UCSD-AML1 (cell line): Measurements from ENCODE around the gene C8A.

Experiments used
- DNase-seq: peaks from one replicate; lab custom pipeline; 2025; ENCODE audit not compliant: unreplicated experiment; lab: John Stamatoyannopoulos, UW

Gene C8A

GRCh38 chr1:56836359-56836758, 18.2 kb upstream of the C8A start:
- DNase-seq, result no peak

- DNase-seq, result no peak
Observed at GRCh38 chr1:56837244-56837939, 17.2 kb upstream of the C8A start.

GRCh38 chr1:56838759-56839158, 15.8 kb upstream of the C8A start:
- no peak for DNase-seq

- DNase-seq, result no peak
Observed at GRCh38 chr1:56843544-56843943, 11.1 kb upstream of the C8A start.

GRCh38 chr1:56844545-56845136, 10.0 kb upstream of the C8A start:
- DNase-seq, result no peak

- DNase-seq, result no peak
Observed at GRCh38 chr1:56845343-56845742, 9.3 kb upstream of the C8A start.

- DNase-seq, result no peak
Observed at GRCh38 chr1:56849750-56850149, 4.8 kb upstream of the C8A start.

GRCh38 chr1:56850411-56850810, 4.2 kb upstream of the C8A start:
- DNase-seq, result no peak

GRCh38 chr1:56850922-56851321, 3.7 kb upstream of the C8A start:
- no peak for DNase-seq

- DNase-seq, result no peak
Observed at GRCh38 chr1:56852476-56852875, 2.1 kb upstream of the C8A start.

GRCh38 chr1:56855190-56855589, 593 bp downstream of the C8A start:
- DNase-seq, result no peak

GRCh38 chr1:56856186-56856585, 1.6 kb downstream of the C8A start:
- no peak for DNase-seq

GRCh38 chr1:56859287-56859686, 4.7 kb downstream of the C8A start:
- no peak for DNase-seq

GRCh38 chr1:56863265-56863992, 8.8 kb downstream of the C8A start:
- DNase-seq, result no peak

GRCh38 chr1:56864430-56864829, 9.8 kb downstream of the C8A start:
- DNase-seq, result no peak

GRCh38 chr1:56866656-56867055, 12.1 kb downstream of the C8A start:
- no peak for DNase-seq

GRCh38 chr1:56867491-56867890, 12.9 kb downstream of the C8A start:
- no peak for DNase-seq

GRCh38 chr1:56868761-56869160, 14.2 kb downstream of the C8A start:
- no peak for DNase-seq

- no peak for DNase-seq
Observed at GRCh38 chr1:56872597-56872996, 18.0 kb downstream of the C8A start.

GRCh38 chr1:56873213-56873612, 18.6 kb downstream of the C8A start:
- no peak for DNase-seq

GRCh38 chr1:56874689-56875088, 20.1 kb downstream of the C8A start:
- no peak for DNase-seq

- DNase-seq, result no peak
Observed at GRCh38 chr1:56877973-56878372, 23.4 kb downstream of the C8A start.
